ENCODE results near the gene FBL. TPM values are rescaled to one million over a fixed set of nuclear protein-coding genes. Genes with fewer than 3 reads are reported as not detected.

Gene FBL
- total and polyA plus RNA-seq, 2 donors: 185 to 208 TPM

DNA sequence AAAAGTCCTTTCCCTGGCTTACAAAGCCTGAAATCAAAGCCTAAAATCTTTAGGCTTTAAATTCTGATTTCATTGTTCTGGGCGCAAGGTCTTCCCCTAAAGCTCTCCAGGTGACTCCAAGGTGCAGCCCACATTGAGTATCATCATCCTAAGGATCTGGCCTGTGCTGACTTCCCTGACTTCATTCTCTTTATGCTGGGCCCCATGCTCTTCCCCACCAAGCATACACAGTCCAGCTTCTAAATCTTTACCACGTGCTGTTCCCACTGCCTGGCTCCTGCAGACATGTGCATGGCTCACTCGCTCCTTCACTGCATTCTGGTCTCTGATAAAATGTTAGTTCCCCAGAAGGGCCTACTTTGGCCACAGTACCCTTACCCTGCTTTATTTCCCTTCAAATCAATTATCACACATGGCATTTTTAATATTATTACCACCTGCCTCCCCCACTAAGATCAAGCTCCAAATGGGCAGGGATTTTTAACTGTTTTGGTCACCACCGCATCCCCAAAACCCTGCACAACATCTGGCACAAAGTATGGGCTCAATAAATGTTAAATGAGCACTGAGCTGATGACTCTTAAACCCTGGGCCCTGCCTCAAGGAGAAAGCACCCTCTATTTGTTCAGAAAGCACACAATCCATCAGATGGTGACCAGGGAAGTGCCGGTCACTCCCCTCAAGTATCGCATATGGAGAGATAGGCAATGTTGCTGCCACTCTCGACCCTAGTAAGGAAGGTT, 3.3 kb downstream of the FBL start:
- no peak overlapping the region for H3K4me3 ChIP-seq (ENCODE audit: low read length in 2 of 2)
- peaks cover 18 to 27% of the 10 kb centered on the region in 2 donors for H3K4me1 ChIP-seq (ENCODE audit: control insufficient read depth in 2 of 2, insufficient read depth in 2 of 2, low read length in 2 of 2)
- H3K9me3 ChIP-seq (ENCODE audit: control insufficient read depth in 2 of 2, insufficient read depth in 1 of 2, low read length in 1 of 2): no peaks in the 10 kb centered on the region
- no peaks in the 10 kb centered on the region for H3K27me3 ChIP-seq (ENCODE audit: control insufficient read depth in 2 of 2, insufficient read depth in 1 of 2, low read length in 1 of 2)
- 94% methylated on average over 7 of the region's 7 CpGs for WGBS
- no peak for DNase-seq (ENCODE audit: low read depth in 6 of 9, low spot score in 9 of 9)
- H3K27ac ChIP-seq (ENCODE audit: low read depth in 1 of 2, low read length in 1 of 2): no peak overlapping the region
- H3K36me3 ChIP-seq (ENCODE audit: control insufficient read depth in 2 of 2, insufficient read depth in 2 of 2, low read length in 1 of 2): peaks cover 19 to 20% of the 10 kb centered on the region in 2 donors

DNA sequence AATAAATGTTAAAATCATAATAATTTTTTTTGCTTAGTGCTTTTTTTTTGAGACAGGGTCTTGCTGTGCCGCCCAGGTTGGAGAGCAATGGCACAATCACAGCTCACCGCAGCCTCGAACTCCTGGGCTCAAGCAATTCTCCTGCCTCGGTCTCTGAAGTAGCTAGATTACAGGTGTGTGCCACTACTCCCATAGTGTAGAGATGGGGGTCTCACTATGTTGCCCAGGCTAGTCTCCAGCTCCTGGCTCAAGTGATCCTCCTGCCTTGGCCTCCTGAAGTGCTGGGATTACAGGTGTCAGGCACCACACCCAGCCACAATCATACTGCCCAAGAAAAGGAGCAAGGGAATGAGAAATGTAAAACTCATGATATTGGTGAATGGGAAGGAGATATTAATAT, 5.1 kb downstream of the FBL start:
- Histone ChIP-seq H3K9me3 (ENCODE audit: control insufficient read depth in 2 of 2, insufficient read depth in 1 of 2, low read length in 1 of 2) (no peaks in the 10 kb centered on the region), H3K27me3 (ENCODE audit: control insufficient read depth in 2 of 2, insufficient read depth in 1 of 2, low read length in 1 of 2) (no peaks in the 10 kb centered on the region), H3K27ac (ENCODE audit: low read depth in 1 of 2, low read length in 1 of 2) (no peak overlapping the region), H3K4me3 (ENCODE audit: low read length in 2 of 2) (no peak overlapping the region), H3K36me3 (ENCODE audit: control insufficient read depth in 2 of 2, insufficient read depth in 2 of 2, low read length in 1 of 2) (peaks cover 37% of the 10 kb centered on the region in 2 donors), H3K4me1 (ENCODE audit: control insufficient read depth in 2 of 2, insufficient read depth in 2 of 2, low read length in 2 of 2) (peaks cover 12 to 18% of the 10 kb centered on the region in 2 donors)
- 96% methylated on average over 4 of the region's 4 CpGs for WGBS
- no peak for DNase-seq (ENCODE audit: low read depth in 6 of 9, low spot score in 9 of 9)

DNA sequence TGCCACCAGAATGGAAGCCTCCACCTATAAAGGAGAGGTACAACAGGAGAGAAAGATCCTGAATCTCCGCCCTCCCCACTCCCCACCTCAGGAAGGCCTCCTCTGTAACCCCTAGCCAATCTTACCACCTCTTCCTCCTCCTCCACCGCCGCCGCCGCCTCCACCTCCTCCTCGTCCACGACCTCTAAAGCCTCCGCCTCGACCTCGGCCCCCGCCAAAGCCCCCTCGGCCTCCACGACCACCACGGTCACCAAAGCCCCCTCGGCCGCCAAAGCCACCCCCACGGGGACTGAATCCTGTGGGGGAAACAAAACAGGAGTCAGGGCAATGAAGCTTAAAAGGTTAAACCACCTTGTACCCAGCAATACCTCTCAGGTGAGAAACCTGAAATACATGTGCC, 5.7 kb downstream of the FBL start:
- H3K9me3 ChIP-seq (ENCODE audit: control insufficient read depth in 2 of 2, insufficient read depth in 1 of 2, low read length in 1 of 2): no peaks in the 10 kb centered on the region
- H3K36me3 ChIP-seq (ENCODE audit: control insufficient read depth in 2 of 2, insufficient read depth in 2 of 2, low read length in 1 of 2): peaks cover 37 to 41% of the 10 kb centered on the region in 2 donors
- H3K27ac ChIP-seq (ENCODE audit: low read depth in 1 of 2, low read length in 1 of 2): no peak overlapping the region

DNA sequence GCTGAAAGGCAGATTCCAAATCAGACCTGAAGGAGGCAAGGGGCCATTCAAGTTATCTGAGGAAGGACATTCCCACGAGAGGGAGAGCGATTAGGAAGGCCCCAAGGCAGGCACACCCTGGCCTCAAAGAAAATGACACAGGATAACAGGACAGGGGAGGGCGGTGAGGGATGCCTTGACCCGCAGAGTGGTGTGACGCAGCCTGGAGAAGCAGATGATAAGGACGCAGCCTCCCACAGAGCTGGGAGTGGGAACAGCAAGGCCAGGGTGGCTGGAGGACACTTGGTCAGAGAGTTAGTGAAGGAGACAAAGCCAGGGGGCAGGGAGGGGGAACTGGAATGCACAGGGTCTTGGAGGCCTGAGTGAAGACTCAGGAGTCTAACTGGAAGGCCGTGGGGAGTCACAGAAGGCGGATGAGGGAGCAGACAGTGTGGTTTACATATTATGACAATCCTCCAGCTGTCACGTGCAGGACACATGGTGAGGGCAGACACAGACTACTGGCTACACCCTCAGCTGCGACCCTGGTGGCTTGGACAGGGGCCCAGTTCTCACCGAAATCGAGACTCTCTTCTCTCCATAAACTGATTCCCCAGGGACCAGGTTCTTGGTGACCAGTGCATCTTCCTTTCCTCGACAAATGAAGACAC, 6.4 kb downstream of the FBL start:
- H3K9me3 ChIP-seq (ENCODE audit: control insufficient read depth in 2 of 2, insufficient read depth in 1 of 2, low read length in 1 of 2): no peaks in the 10 kb centered on the region
- H3K36me3 ChIP-seq (ENCODE audit: control insufficient read depth in 2 of 2, insufficient read depth in 2 of 2, low read length in 1 of 2): peaks cover 37 to 46% of the 10 kb centered on the region in 2 donors
- peaks cover 4 to 8% of the 10 kb centered on the region in 2 donors for H3K4me1 ChIP-seq (ENCODE audit: control insufficient read depth in 2 of 2, insufficient read depth in 2 of 2, low read length in 2 of 2)
- no peak overlapping the region for H3K4me3 ChIP-seq (ENCODE audit: low read length in 2 of 2)
- no peak overlapping the region for H3K27ac ChIP-seq (ENCODE audit: low read depth in 1 of 2, low read length in 1 of 2)
- no peak for DNase-seq (ENCODE audit: low read depth in 6 of 9, low spot score in 9 of 9)
- no peaks in the 10 kb centered on the region for H3K27me3 ChIP-seq (ENCODE audit: control insufficient read depth in 2 of 2, insufficient read depth in 1 of 2, low read length in 1 of 2)
- 97% methylated on average over 13 of the region's 13 CpGs for WGBS

More for the DNA sequence above, 5.7 kb downstream of the FBL start:
- no peak for DNase-seq (ENCODE audit: low read depth in 6 of 9, low spot score in 9 of 9)
- H3K4me3 ChIP-seq (ENCODE audit: low read length in 2 of 2): no peak overlapping the region
- whole genome bisulfite sequencing: 97% methylated on average over 17 of the region's 17 CpGs
- peaks cover 10 to 15% of the 10 kb centered on the region in 2 donors for H3K4me1 ChIP-seq (ENCODE audit: control insufficient read depth in 2 of 2, insufficient read depth in 2 of 2, low read length in 2 of 2)
- no peaks in the 10 kb centered on the region for H3K27me3 ChIP-seq (ENCODE audit: control insufficient read depth in 2 of 2, insufficient read depth in 1 of 2, low read length in 1 of 2)

DNA sequence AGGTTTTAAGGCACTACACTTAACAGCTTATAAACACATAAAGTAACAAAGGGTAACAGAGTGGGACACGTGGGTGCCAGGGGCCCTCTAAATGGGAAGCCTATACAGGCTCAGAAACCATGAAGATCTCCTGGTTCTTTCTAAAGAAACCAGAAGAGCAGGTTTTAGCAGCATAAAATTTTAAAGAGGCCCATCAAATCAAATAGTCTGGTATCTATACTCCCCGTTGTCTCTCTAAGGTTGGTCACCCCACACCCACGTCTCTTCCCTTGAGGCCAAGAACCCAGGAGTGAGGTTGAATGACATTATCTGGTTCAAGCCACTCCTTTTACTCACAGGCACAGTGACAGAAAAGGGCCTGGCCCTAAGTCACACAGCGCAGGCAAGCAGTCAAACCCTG, 7.6 kb downstream of the FBL start:
- H3K4me3 ChIP-seq (ENCODE audit: low read length in 2 of 2): no peak overlapping the region
- no peak overlapping the region for H3K27ac ChIP-seq (ENCODE audit: low read depth in 1 of 2, low read length in 1 of 2)
- DNase-seq (ENCODE audit: low read depth in 6 of 9, low spot score in 9 of 9): no peak
- peaks cover 0 to 3% of the 10 kb centered on the region in 2 donors for H3K9me3 ChIP-seq (ENCODE audit: control insufficient read depth in 2 of 2, insufficient read depth in 1 of 2, low read length in 1 of 2)
- H3K27me3 ChIP-seq (ENCODE audit: control insufficient read depth in 2 of 2, insufficient read depth in 1 of 2, low read length in 1 of 2): no peaks in the 10 kb centered on the region
- H3K36me3 ChIP-seq (ENCODE audit: control insufficient read depth in 2 of 2, insufficient read depth in 2 of 2, low read length in 1 of 2): peaks cover 37 to 51% of the 10 kb centered on the region in 2 donors
- peaks cover 4 to 7% of the 10 kb centered on the region in 2 donors for H3K4me1 ChIP-seq (ENCODE audit: control insufficient read depth in 2 of 2, insufficient read depth in 2 of 2, low read length in 2 of 2)
- WGBS: 97% methylated on average over 4 of the region's 4 CpGs

DNA sequence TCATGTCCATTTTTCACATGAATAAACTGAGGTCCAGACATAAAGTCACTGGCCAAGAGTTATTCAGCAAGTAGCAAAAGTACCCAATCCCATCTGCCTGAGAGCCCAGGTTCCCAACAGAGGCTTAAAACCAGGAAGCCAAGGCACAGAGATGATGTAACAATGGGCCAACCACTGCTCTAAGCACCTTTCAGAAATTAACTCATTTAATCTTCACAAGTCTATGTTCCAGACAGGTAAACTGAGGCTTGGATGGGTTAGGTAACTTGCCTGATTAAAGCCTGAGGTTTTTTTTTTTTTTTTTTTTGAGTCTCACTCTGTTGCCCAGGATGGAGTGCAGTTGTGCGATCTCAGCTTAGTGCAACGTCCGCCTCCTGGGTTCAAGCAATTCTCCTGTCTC, 8.2 kb downstream of the FBL start:
- Histone ChIP-seq H3K4me3 (ENCODE audit: low read length in 2 of 2) (no peak overlapping the region), H3K9me3 (ENCODE audit: control insufficient read depth in 2 of 2, insufficient read depth in 1 of 2, low read length in 1 of 2) (peaks cover 0 to 5% of the 10 kb centered on the region in 2 donors), H3K27ac (ENCODE audit: low read depth in 1 of 2, low read length in 1 of 2) (no peak overlapping the region), H3K4me1 (ENCODE audit: control insufficient read depth in 2 of 2, insufficient read depth in 2 of 2, low read length in 2 of 2) (peaks cover 5 to 8% of the 10 kb centered on the region in 2 donors), H3K36me3 (ENCODE audit: control insufficient read depth in 2 of 2, insufficient read depth in 2 of 2, low read length in 1 of 2) (peaks cover 37 to 51% of the 10 kb centered on the region in 2 donors), H3K27me3 (ENCODE audit: control insufficient read depth in 2 of 2, insufficient read depth in 1 of 2, low read length in 1 of 2) (no peaks in the 10 kb centered on the region)
- WGBS: over 99% methylated on average over 3 of the region's 3 CpGs
- DNase-seq (ENCODE audit: low read depth in 6 of 9, low spot score in 9 of 9): no peak

DNA sequence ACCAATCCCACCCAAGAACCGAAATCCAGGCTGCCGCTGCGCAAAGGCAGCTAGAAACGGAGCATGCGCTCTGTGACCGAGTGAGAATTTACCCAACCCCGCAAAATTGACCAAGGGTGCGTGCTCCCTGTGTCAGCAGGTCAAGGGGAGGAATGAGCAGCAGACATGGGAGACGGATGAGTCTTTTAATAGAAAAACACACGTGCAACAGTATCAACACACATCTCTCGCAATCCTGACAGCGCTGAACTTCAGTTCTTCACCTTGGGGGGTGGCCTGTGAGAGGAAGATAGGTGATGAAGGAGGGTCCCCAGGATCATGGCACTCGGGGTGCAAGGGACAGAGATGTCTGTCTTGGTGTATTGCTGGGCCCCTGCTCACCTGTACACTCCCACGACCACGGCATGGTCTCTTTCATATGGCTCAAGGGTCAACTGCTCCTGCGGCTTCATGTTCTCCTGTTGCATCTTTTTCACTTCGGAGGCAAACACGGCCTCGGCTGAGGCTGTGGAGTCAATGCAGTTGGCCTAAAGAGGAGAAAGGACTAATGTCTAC, 11.8 kb downstream of the FBL start:
- Histone ChIP-seq H3K4me3 (ENCODE audit: low read length in 2 of 2) (peak overlapping the region in 1 of 2 donors; percentile 99), H3K27me3 (ENCODE audit: control insufficient read depth in 2 of 2, insufficient read depth in 1 of 2, low read length in 1 of 2) (no peaks in the 10 kb centered on the region), H3K9me3 (ENCODE audit: control insufficient read depth in 2 of 2, insufficient read depth in 1 of 2, low read length in 1 of 2) (peaks cover 0 to 5% of the 10 kb centered on the region in 2 donors), H3K27ac (ENCODE audit: low read depth in 1 of 2, low read length in 1 of 2) (peak overlapping the region; percentile 32 to 67), H3K4me1 (ENCODE audit: control insufficient read depth in 2 of 2, insufficient read depth in 2 of 2, low read length in 2 of 2) (peaks cover 22 to 24% of the 10 kb centered on the region in 2 donors), H3K36me3 (ENCODE audit: control insufficient read depth in 2 of 2, insufficient read depth in 2 of 2, low read length in 1 of 2) (peaks cover 53 to 67% of the 10 kb centered on the region in 2 donors)
- DNase-seq (ENCODE audit: low read depth in 6 of 9, low spot score in 9 of 9): no peak
- 51% methylated on average over 19 of the region's 19 CpGs for WGBS

DNA sequence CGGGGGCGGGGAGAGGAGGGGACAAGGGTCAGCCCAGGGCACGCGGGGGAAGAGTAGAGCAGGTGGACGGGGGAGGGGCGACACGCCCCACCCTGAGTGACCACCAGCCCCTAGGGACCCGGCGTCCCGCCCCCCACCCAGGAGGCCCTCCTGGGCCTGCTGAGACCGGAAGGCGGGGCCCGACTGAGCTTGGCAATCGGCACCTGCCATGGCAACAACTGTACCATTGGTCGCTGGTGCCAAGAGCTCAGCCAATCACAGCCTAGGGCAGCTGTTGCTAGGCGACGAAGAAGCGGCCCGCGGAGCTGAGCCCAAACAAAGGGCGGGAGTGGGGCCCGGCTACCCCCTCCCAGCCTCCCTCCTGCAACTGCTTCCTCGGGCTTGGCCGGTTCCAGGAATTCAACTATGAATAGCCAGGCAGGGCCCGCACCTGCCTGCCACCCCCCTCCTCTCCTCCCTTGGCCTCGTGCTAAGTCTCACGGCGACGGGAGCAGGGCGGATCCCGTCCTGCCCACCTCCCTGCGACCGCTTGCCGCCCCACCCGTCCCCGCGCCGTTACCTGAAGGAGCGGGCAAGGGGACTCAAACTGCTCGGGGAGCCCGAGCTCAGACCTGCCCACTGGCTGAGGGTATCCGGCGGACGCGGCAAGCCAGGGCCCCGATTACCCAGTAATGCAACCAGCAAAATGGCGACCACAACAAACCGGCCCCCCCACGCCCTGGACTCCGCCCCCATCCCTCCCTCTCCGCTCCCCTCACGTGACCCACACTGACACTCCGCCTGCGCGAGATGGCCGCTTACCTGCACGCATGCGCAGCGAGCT, 12.5 kb downstream of the FBL start, which contains the start of gene DYRK1B:
DYRK1B (minus strand) TSS at position 699 of the 823 bp plus-strand sequence. CDS start 2,295 bp downstream, outside the sequence.
- H3K27me3 ChIP-seq (ENCODE audit: control insufficient read depth in 2 of 2, insufficient read depth in 1 of 2, low read length in 1 of 2): no peaks in the 10 kb centered on the region
- peak; percentile 93 to 98 (median 96) for DNase-seq (ENCODE audit: low read depth in 6 of 9, low spot score in 9 of 9)
- WGBS: under 1% methylated on average over 59 of the region's 59 CpGs
- H3K36me3 ChIP-seq (ENCODE audit: control insufficient read depth in 2 of 2, insufficient read depth in 2 of 2, low read length in 1 of 2): peaks cover 53 to 66% of the 10 kb centered on the region in 2 donors
- H3K4me1 ChIP-seq (ENCODE audit: control insufficient read depth in 2 of 2, insufficient read depth in 2 of 2, low read length in 2 of 2): peaks cover 22 to 24% of the 10 kb centered on the region in 2 donors
- H3K9me3 ChIP-seq (ENCODE audit: control insufficient read depth in 2 of 2, insufficient read depth in 1 of 2, low read length in 1 of 2): peaks cover 0 to 5% of the 10 kb centered on the region in 2 donors
- peak within 1 kb of the TSS; percentile 96 to 99 for H3K4me3 ChIP-seq (ENCODE audit: low read length in 2 of 2)
- peak within 1 kb of the TSS; percentile 84 to 89 for H3K27ac ChIP-seq (ENCODE audit: low read depth in 1 of 2, low read length in 1 of 2)
